Measurements from ENCODE around the gene AHCYL2. TPM values are rescaled to one million over a fixed set of nuclear protein-coding genes. Genes with fewer than 3 reads are reported as not detected.

The AHCYL2 gene
- total and polyA plus RNA-seq, 4 donors = 2.0 to 10.0 (median 3.6) TPM

- TF ChIP-seq ZBTB33 (IDR thresholded peaks at IDR 0.05) (no peak), CTCF (IDR thresholded peaks at IDR 0.05; ENCODE audit: low read depth, low read length, missing input control) (no peak), GABPA (IDR thresholded peaks at IDR 0.05 in 1 of 2, conservative IDR thresholded peaks at IDR 0.05 in 1 of 2) (no peak), RXRA (IDR thresholded peaks at IDR 0.05) (no peak)
These were observed 199.0 kb downstream of the AHCYL2 start (continued) for GRCh38 chr7:129423700-129424410.

GRCh38 chr7:129426482-129426881, 201.7 kb downstream of the AHCYL2 start:
- Histone ChIP-seq H3K9ac (ENCODE audit: low read depth in 1 of 2, low read length in 2 of 2) (no peak overlapping the region), H3K27ac (ENCODE audit: low read depth in 1 of 2, low read length in 2 of 2) (no peak overlapping the region), H3K27me3 (ENCODE audit: control insufficient read depth in 4 of 4, insufficient read depth in 4 of 4, low read length in 3 of 4) (no peaks in the 10 kb centered on the region), H3K9me3 (ENCODE audit: control insufficient read depth in 4 of 4, low read length in 3 of 4) (no peaks in the 10 kb centered on the region), H3K36me3 (ENCODE audit: control insufficient read depth in 4 of 4, insufficient read depth in 3 of 4, low read depth in 1 of 4, low read length in 3 of 4) (peaks cover 4 to 17% (median 10%) of the 10 kb centered on the region in 4 donors), H3K4me1 (ENCODE audit: control insufficient read depth in 4 of 4, insufficient read depth in 4 of 4, low read length in 3 of 4) (no peaks in the 10 kb centered on the region), H3K4me3 (ENCODE audit: low read depth in 1 of 3, low read length in 3 of 3) (no peak overlapping the region)
- TF ChIP-seq MAX (IDR thresholded peaks at IDR 0.05) (no peak), FOXA2 (IDR thresholded peaks at IDR 0.05) (no peak), YY1 (IDR thresholded peaks at IDR 0.05) (no peak), FOXA1 (IDR thresholded peaks at IDR 0.05) (no peak), GABPA (IDR thresholded peaks at IDR 0.05 in 1 of 2, conservative IDR thresholded peaks at IDR 0.05 in 1 of 2) (no peak), JUND (IDR thresholded peaks at IDR 0.05) (no peak), TAF1 (conservative IDR thresholded peaks at IDR 0.05) (no peak), RAD21 (IDR thresholded peaks at IDR 0.05) (no peak), CTCF (IDR thresholded peaks at IDR 0.05; ENCODE audit: low read depth, low read length, missing input control) (no peak), RXRA (IDR thresholded peaks at IDR 0.05) (no peak), EGR1 (IDR thresholded peaks at IDR 0.05; ENCODE audit: low read depth in 2 of 2) (no peak), ATF3 (IDR thresholded peaks at IDR 0.05) (no peak), HNF4G (IDR thresholded peaks at IDR 0.05) (no peak)
- no peak for DNase-seq (ENCODE audit: low spot score)
